Activated CD4-positive, alpha-beta T cell treated with anti-CD3 and anti-CD28 coated beads for 1 hour (primary cell): ENCODE data around the gene PTPN14.
"Not testable (repeated sequence)": the region's sequence is repeated elsewhere in the genome, so short reads cannot be mapped to it uniquely, and the experiment has no call there.

Experiments
- DNase-seq: peaks from one replicate; pipeline ENCODE4 v3.0.0-alpha.2; 2020

The PTPN14 gene

GRCh38 chr1:214506972-214507431 lies 44.4 kb downstream of the PTPN14 start:
- DNase-seq, result no peak

- DNase-seq, result no peak
These were observed 46.3 kb downstream of the PTPN14 start for GRCh38 chr1:214505134-214505533.

DNA sequence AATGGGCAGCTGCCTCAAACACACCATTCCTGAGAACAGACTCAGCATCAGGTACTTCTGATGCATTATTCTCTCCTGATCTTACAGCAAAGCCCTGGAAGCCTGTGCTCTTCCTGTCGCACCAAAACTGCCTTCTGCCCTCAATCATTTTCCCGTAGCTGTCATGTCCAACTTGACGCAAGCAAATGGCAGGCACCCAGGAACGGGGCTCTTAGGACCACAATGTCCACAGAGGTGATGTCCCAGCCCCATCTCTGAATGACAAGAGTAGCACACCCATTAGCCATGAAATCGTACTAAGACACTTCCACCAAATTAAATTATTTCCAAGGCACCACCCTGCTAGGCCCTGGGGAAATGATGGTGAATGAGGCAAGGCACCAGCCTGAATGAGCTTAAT lies 47.1 kb downstream of the PTPN14 start:
- DNase-seq, result no peak

- no peak for DNase-seq
These were observed 47.8 kb downstream of the PTPN14 start for GRCh38 chr1:214503553-214503952.

DNA sequence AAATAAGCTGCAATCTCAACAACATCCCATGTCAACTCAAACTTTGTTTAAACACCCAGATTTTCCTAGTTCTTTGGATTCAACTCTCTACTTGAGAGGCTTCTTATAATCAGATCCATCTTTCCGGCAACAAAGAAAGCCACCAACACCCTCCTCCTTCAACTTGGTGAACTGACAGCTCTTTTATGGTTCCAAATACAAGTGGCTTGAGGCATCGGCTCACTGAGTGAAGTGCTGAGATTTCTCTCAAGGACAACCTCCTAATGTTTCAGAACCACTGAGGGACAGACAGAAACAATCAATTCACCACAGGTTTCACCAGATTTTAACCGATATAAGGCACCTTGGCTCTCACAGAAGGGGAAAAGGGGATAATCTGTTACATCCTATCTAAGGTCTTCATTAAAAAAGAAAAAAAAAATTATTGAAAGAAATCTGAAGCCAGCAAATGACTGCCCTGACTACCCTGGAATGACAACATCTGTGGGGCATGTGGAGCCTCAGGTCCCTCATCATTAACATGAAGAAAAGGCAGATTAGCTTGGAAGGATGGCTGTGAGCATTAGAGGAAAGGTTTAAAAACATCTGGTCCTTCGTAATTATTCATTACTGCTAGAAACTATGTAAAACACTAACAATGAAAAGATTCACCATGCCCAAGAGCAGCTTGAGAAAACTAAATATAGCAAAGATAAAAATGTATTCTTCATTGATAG lies 50.9 kb downstream of the PTPN14 start:
- no peak for DNase-seq

GRCh38 chr1:214499732-214500131 lies 51.7 kb downstream of the PTPN14 start:
- no peak for DNase-seq

GRCh38 chr1:214498021-214498420 lies 53.4 kb downstream of the PTPN14 start:
- DNase-seq, result no peak

DNA sequence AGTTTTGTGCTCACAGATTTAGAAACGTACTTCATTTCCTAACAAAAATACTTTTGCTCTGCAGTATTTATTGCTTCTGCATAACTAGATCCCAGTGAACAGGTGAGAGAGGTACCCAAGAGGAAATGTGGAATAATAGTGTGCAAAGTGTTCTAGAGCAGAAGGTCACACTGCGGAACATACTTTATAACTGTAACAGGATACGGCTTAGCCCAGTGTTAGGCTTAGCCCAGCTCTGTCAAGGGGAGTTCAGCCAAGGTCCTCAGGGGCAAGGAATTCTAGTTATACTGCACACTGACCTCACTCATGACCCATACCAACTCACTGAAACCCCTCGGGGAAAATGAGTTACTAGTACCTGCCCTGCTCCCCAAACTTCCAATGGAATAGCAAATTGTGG lies 55.3 kb downstream of the PTPN14 start:
- no peak for DNase-seq

DNA sequence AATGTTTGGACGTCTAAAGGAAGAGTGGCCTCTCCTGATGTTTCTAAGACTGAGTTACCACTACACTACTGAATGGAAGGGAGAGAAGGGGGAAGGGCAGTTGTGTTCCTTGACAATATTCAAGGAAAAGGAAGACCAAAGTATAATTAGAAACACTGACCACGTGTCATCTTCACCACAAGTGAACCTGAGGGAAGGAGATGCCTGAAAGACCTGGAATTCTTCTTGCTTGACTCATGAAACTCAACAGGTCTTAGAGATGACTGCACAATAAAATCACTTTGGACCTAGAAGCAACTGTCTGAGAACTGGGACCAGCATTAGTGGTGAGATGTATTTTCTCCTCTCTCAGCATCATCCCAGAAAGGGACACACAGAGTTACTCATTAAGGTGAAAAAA lies 56.7 kb downstream of the PTPN14 start:
- DNase-seq, result no peak

GRCh38 chr1:214494179-214494578 lies 57.2 kb downstream of the PTPN14 start:
- DNase-seq, result not testable (repeated sequence)

DNA sequence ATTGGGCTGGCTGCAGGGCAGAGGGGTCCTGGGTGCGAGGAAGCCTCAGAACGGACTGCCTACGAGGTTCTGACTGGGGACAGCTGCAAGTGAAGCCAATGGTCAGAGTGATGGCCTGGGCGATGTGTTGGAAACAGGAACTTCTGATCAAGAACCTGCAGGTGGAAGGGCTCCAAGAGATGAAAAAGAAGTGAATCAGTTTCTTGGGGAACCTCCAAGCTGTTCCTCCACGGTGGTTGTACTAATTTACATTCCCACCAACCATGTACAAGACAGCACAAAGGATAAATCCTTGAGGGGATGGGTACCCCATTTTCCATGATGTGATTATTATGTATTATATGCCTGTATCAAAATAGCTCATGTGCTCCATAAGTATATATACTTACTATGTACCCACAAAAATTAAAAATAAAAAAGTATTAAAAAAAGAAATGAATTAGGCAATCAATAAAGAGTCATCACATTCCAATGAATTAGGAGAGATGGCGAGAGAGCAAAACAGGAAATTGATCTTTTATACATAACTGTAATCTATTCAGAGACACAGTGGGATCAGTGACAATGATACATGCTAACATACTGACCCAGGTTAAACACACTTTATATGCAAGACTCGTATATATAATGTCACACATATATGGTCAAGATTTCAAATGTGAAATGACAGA lies 58.1 kb downstream of the PTPN14 start:
- DNase-seq, result no peak

- DNase-seq, result no peak
These were observed 58.9 kb downstream of the PTPN14 start for GRCh38 chr1:214492401-214493075.

- no peak for DNase-seq
These were observed 59.8 kb downstream of the PTPN14 start for GRCh38 chr1:214491468-214492146.

DNA sequence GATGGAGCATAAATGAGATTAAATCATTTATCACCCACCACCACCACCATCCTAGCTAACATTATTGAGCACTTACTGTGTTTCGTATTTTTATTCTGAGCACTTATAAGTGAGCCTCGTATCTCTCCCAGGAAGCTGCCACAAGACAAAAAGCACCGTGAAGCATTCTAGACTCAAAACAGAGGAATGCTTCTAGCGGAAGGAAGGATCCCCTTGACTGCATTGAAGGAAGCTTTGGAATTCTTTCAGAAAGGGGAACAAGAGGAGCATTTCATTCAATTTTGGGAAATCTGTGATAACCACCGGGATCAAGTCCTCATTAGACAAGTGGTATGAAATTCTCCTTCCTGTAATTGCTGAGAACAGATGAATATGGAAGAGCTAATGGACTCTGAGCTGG lies 66.3 kb downstream of the PTPN14 start:
- no peak for DNase-seq

- not testable (repeated sequence) for DNase-seq
These were observed 68.2 kb downstream of the PTPN14 start for GRCh38 chr1:214483180-214483579.

GRCh38 chr1:214481983-214482634 lies 69.3 kb downstream of the PTPN14 start:
- DNase-seq, result not testable (repeated sequence)

DNA sequence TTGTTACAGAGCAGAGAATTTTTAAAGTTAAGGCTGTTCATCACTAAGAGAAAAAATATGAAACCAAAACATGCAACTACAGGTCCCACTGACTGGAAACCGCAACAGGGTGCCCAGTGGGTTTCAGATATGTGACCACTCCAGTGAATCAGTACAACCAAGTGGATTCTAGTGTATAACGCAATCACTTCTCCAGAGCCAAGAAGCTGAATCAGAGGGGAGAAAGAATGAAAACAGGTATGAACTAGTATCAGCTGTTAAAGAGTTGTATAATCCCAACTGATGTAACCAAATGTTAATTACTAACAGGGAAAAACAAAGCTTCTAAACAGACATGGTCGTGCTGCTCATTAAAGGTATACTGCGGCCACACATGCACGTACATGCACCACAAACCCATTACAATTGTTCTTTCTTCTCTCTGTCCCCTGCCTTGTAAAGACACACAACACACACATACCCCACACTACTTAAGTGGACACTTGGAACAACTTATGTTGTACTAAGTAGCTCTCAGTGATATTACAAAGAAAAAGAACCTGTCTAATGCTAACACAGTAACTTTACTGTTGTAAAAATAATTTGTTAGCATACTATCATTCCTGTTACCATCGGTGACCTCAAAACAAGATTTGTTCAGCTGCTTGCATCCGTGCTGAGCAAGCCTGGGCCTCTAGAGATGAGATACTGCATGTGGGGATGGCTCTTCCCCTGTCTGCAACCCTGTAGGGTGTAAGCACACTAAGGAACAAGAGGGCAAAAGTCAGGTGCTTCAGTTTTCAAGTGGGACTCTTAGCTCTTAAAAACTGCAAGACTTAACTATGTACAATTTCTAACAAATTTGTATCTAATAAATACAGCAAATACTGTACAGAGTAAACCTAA lies 74.2 kb downstream of the PTPN14 start:
- DNase-seq, result no peak

DNA sequence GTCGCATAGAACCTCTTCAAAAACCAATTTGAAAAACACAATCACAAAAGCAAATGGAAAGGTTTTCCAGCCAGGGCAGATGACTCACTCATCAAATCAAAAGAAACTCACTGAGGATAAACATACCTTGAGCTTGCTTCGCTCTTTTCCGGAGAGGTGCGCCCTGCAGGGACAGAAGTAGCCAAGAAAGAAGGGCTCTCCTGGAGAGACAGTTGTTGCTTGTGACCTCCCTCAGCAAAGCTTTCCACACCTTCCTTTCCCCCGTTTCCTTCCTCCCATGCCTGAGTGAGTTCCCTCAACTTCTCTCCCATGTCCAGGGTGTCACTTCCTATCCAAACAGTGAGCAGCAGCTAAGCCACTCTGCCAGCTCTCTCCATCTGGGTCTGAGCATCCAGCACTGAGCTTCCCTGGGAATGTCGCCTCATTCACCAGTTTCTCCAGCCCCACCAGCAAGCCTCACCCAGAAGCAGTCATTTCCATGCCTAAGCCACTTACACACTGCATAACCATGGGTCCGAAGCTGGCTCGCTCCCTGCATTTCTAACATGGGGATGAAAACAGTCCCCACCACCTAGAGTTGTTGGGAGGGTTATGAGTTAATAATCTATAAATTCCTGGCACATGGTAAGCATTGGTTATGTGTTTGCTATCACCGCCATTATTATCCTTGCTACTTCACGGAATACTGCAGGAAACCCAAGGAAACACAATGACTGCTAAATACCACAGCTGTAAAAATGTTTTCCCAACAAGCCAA lies 75.0 kb downstream of the PTPN14 start:
- no peak for DNase-seq

- no peak for DNase-seq
These were observed 75.7 kb downstream of the PTPN14 start for GRCh38 chr1:214475746-214476145.

DNA sequence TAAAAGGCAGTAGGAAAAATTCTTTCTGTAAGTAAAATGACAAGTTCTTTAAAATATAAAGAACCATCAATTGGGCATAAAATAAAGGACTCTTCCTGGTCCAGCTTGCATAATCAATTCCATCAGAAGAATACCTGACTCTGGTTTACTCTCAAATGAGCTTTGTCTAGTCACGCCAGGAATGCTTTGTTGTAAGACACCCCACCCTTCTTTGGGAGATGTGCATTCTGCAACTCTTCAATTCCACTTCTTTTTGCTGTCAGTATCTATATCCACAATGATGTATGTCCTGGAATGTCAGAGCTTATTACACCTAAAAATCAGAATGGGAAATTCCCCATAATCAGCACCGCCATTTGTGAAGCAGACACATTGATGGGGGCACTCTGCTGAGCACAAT lies 76.1 kb downstream of the PTPN14 start:
- DNase-seq, result no peak

- DNase-seq, result no peak
These were observed 76.9 kb downstream of the PTPN14 start for GRCh38 chr1:214474467-214474866.
